GM12801 (cell line): ENCODE data around the gene HOXA1.

Experiments
- TF ChIP-seq, protein P1 (sequence below): IDR thresholded peaks from one replicate; pipeline ENCODE4 v1.5.1; 2011; ENCODE audit warnings: control low read depth; ENCODE audit not compliant: insufficient read length; ENCODE audit errors: extremely low read depth

Gene HOXA1

DNA sequence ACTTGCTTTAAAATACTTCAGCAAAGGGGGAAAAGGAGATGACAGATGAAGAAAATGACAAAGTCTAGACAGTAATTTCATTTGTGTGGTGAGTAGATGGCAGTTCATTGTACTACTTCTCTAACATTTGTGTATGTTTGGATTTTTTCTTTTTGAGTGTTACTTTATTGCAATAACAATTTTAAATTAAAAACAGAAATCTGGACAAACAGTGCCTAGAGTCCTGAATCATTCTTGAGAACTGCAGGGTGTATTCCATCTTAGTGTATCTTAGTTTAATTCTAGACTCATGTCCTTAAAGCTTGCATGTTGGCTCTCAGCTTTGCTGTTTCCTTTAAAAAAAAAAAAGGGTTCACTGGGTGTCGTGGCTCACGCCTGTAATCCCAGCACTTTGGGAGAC is 31.1 kb downstream of the HOXA1 start:
- TF ChIP-seq, protein P1, sequence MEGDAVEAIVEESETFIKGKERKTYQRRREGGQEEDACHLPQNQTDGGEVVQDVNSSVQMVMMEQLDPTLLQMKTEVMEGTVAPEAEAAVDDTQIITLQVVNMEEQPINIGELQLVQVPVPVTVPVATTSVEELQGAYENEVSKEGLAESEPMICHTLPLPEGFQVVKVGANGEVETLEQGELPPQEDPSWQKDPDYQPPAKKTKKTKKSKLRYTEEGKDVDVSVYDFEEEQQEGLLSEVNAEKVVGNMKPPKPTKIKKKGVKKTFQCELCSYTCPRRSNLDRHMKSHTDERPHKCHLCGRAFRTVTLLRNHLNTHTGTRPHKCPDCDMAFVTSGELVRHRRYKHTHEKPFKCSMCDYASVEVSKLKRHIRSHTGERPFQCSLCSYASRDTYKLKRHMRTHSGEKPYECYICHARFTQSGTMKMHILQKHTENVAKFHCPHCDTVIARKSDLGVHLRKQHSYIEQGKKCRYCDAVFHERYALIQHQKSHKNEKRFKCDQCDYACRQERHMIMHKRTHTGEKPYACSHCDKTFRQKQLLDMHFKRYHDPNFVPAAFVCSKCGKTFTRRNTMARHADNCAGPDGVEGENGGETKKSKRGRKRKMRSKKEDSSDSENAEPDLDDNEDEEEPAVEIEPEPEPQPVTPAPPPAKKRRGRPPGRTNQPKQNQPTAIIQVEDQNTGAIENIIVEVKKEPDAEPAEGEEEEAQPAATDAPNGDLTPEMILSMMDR = no peak

- TF ChIP-seq, protein P1 = no peak
Measured at GRCh38 chr7:27064159-27064558, 31.6 kb downstream of the HOXA1 start.

DNA sequence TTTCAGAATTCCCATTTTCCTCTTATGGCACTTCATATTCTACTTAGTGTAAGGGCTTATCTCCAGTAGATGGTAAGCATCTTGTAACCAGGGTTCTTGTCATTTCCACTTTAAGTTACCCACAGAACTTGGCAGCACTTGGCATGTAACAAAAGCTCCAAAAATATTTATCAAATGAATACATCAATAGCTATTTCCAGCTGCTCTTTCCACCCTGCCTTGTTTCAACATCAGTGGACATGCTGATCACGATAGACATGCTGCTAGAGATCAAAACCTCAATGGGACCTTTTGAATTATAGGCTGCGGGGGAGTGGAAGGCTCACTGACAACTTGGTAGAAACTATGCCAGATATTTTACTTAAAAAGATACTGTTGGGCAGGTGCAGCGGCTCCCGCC is 32.9 kb downstream of the HOXA1 start:
- TF ChIP-seq, protein P1 = no peak

DNA sequence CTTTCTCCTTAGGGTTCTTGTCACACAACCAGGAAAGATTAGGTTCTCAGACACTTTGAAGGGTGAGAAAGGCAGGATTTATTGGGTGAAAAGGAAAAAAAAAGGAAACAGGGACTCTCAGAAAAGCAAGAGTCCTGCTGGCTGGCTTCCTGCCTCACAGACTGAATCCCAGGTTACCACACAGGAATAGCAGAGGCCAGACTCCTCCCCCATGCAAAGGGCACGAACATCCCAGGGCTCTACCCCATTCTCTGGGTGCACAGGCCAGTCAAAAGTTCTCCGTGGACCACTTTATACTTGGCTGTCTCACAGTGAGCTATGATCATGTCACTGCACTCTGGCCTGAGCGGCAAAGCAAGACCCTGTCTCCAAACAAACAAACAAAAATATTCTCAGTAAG is 42.6 kb downstream of the HOXA1 start:
- TF ChIP-seq, protein P1 = no peak

GRCh38 chr7:27051451-27051850 is 44.3 kb downstream of the HOXA1 start:
- TF ChIP-seq, protein P1 = no peak

- TF ChIP-seq, protein P1 = no peak
Measured at GRCh38 chr7:27048438-27048837, 47.4 kb downstream of the HOXA1 start.

DNA sequence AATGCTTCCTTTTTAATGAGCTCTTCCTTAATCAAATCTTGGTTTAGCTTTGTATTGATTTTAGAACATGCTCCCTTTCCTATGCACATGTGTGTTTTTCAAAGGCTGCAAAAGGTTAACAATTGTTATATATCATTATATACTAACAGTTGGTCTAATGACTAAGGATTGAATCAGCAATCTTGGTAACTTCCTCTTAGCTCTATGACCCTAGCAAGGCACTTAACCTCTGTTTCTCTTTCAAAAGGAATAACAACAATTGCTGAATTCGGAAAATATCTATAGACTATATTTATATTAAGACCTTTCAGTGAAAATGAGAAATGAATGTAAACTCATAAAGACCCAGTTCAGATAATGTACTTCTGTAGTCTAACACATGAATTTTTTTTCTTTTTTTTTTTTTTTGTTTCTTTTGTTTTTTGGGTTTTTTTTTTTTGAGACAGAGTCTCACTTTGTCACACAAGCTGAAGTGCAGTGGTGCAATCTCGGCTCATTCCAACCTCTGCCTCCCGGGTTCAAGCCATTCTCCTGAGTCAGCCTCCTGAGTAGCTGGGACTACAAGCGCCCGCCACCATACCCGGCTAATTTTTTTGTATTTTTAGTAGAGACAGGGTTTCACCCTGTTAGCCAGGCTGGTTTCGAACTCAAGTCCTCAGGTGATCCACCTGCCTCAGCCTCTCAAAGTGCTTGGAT is 48.8 kb downstream of the HOXA1 start:
- TF ChIP-seq, protein P1 = no peak
